A549 treated with AZD9567 at 1 μM for 4 hours (cell line): ENCODE data around the gene RPS17. TPM values are rescaled to one million over a fixed set of nuclear protein-coding genes. Genes with fewer than 3 reads are reported as not detected.

Experiments used
- total RNA-seq: library from RNA; stranded (reverse); fragments of 200-300 nt; extraction: Qiagen RNA extraction; gene quantifications from 5 replicates; pipeline ENCODE4 v1.2.3, GENCODE V29; 2022; ENCODE audit not compliant: insufficient read depth

Gene RPS17
- 3,244 to 4,146 TPM (median 4,060 TPM) in 5 replicates for total RNA-seq

GRCh38 chr15:82540055-82540983, at the start of gene RPS17:
Gene RPS17, minus strand, starts transcription at chr15:82540457. Its CDS starts 29 bp downstream, at chr15:82540428.

Other genes with a start within 250 kb of the RPS17 start
- 0.57 to 0.86 TPM (median 0.65 TPM) in 4 of 5 replicates, not detected in the other for gene GOLGA6L10, start 191.0 kb downstream of the RPS17 start, total RNA-seq
- gene GOLGA6L9, start 110.6 kb downstream of the RPS17 start, total RNA-seq = 0.78 to 3.0 TPM (median 2.7 TPM) in 5 replicates
- 2.5 to 3.5 TPM (median 3.1 TPM) in 5 replicates for gene CPEB1, start 106.9 kb upstream of the RPS17 start, total RNA-seq
- 0.61 to 1.2 TPM (median 0.68 TPM) in 5 replicates for gene AP3B2, start 169.4 kb upstream of the RPS17 start, total RNA-seq